VCaP (cell line): ENCODE results near the gene RFWD3.

ENCODE experiments used
- H3K27ac ChIP-seq: fragments of 450-650 bp; 2 replicates; pipeline ENCODE4 v1.5.1; 2017
- CTCF ChIP-seq: fragments of 450-650 bp; conservative IDR thresholded peaks from 2 replicates; pipeline ENCODE4 v1.5.1; 2017; ENCODE audit warnings: mild to moderate bottlenecking, moderate library complexity

RFWD3 gene

GRCh38 chr16:74603848-74604247 lies 62.8 kb downstream of the RFWD3 start:
- TF ChIP-seq CTCF = no peak
- H3K27ac ChIP-seq = no peak overlapping the region

- H3K27ac ChIP-seq = no peak overlapping the region
- TF ChIP-seq CTCF = no peak
These were observed 65.4 kb downstream of the RFWD3 start for GRCh38 chr16:74601126-74601871.

- TF ChIP-seq CTCF = no peak
- no peak overlapping the region for H3K27ac ChIP-seq
These were observed 70.1 kb downstream of the RFWD3 start for GRCh38 chr16:74596586-74596985.

GRCh38 chr16:74592847-74593246 lies 73.8 kb downstream of the RFWD3 start:
- TF ChIP-seq CTCF = no peak
- no peak overlapping the region for H3K27ac ChIP-seq

GRCh38 chr16:74591876-74592650 lies 74.6 kb downstream of the RFWD3 start:
- no peak overlapping the region for H3K27ac ChIP-seq
- no peak for TF ChIP-seq CTCF

GRCh38 chr16:74586948-74587347 lies 79.7 kb downstream of the RFWD3 start:
- no peak for TF ChIP-seq CTCF
- H3K27ac ChIP-seq = no peak overlapping the region

- no peak overlapping the region for H3K27ac ChIP-seq
- TF ChIP-seq CTCF = no peak
These were observed 80.7 kb downstream of the RFWD3 start for GRCh38 chr16:74585846-74586443.
